A549 treated with Mapracorat at 1 μM for 4 hours (cell line): Measurements from ENCODE around the gene GPM6B. TPM values are rescaled to one million over a fixed set of nuclear protein-coding genes. Genes with fewer than 3 reads are reported as not detected.

ENCODE experiments used
- total RNA-seq: library from RNA; stranded (reverse); fragments of 200-300 nt; extraction: Qiagen RNA extraction; gene quantifications from 5 replicates; pipeline ENCODE4 v1.2.3, GENCODE V29; 2022

Gene GPM6B, protein sequence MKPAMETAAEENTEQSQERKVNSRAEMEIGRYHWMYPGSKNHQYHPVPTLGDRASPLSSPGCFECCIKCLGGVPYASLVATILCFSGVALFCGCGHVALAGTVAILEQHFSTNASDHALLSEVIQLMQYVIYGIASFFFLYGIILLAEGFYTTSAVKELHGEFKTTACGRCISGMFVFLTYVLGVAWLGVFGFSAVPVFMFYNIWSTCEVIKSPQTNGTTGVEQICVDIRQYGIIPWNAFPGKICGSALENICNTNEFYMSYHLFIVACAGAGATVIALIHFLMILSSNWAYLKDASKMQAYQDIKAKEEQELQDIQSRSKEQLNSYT
- total RNA-seq = 0.09 to 0.28 TPM (median 0.24 TPM) in 5 replicates

GRCh38 chrX:13816643-13817627 lies at the start of gene GPM6B:
Gene GPM6B, minus strand, starts transcription at chrX:13817093. Its CDS starts 189 bp downstream, at chrX:13816904.

DNA sequence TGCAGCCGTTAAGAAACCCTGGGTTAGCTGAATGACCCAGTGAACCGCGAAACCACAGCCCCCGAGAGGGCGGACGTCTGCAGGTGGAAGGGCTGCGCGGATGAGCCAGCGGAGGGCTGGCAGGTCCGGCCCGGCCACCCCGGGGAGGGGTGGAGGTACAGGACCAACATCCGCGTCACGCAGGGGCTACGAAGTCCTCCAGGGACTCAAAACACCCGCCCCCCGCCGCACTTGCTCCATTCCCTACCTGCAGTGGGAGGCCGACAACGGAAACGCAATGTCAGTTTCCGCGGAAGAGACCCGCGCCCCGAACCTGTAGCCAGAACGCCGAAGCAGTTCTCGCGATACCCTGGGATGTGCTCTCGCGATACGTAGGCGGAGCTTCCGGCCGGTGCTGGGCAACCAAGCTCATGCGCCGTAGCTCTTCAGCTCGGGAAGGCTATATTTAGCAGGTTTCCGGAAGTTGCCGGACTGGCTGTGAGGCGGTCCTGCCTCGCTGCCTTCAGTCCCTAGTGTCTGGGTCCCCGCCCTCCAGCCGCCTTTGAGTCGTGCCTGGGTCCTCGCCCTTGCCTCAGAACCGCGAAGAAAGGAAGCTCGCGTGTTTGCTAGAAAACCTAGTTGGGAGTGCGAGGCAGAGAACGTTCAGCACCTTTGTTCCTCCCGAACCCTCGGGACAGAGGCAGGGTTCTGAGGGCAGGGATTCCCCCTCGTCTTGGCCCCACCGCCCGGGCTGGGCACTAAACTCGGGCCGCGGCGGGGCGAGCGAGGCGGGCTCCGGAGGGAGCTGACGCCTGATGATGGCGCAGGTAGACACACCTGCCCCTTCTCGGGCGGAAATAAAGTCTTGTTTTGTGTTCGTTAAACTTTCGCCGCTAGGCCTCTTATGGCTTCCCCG lies 82.4 kb downstream of the GPM6B start, which contains the start of the genes OFD1 and TRAPPC2:
TSS of gene OFD1 (plus strand) at position 471 of the 895 bp plus-strand sequence. CDS start at position 795, 324 bp downstream.
TSS of gene TRAPPC2 (minus strand) at position 343 of the 895 bp plus-strand sequence. CDS start 14,657 bp downstream, outside the sequence.

Other genes starting within 250 kb of the GPM6B start
- not detected in 5 replicates for gene EGFL6, start 247.5 kb downstream of the GPM6B start, total RNA-seq
- gene TCEANC, start 164.0 kb downstream of the GPM6B start, total RNA-seq = 0.63 to 1.1 TPM (median 0.83 TPM) in 5 replicates
- 29.9 to 35.1 TPM (median 31.4 TPM) in 5 replicates for gene RAB9A, start 128.0 kb downstream of the GPM6B start, total RNA-seq
- gene TRAPPC2, start 82.5 kb downstream of the GPM6B start, total RNA-seq = 6.2 to 8.1 TPM (median 6.9 TPM) in 5 replicates
- gene OFD1, start 82.3 kb downstream of the GPM6B start, total RNA-seq = 11.0 to 12.8 TPM (median 11.9 TPM) in 5 replicates
- 8.1 to 10.7 TPM (median 10.1 TPM) in 5 replicates for gene GEMIN8, start 212.8 kb upstream of the GPM6B start, total RNA-seq